GM19463 (cell line): ENCODE results near the gene PDZD11.
A peak's percentile ranks its signal among the peaks of the same experiment; 100 is the strongest.
"Not testable (repeated sequence)": the region's sequence is repeated elsewhere in the genome, so short reads cannot be mapped to it uniquely, and the experiment has no call there.

Experiments
- ATAC-seq: cut with Tn5 transposase; IDR thresholded peaks from one replicate; pipeline ENCODE4 v1.9.1; 2021; ENCODE audit warnings: mild to moderate bottlenecking, moderate library complexity; ENCODE audit not compliant: unreplicated experiment

PDZD11 gene, protein sequence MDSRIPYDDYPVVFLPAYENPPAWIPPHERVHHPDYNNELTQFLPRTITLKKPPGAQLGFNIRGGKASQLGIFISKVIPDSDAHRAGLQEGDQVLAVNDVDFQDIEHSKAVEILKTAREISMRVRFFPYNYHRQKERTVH

DNA sequence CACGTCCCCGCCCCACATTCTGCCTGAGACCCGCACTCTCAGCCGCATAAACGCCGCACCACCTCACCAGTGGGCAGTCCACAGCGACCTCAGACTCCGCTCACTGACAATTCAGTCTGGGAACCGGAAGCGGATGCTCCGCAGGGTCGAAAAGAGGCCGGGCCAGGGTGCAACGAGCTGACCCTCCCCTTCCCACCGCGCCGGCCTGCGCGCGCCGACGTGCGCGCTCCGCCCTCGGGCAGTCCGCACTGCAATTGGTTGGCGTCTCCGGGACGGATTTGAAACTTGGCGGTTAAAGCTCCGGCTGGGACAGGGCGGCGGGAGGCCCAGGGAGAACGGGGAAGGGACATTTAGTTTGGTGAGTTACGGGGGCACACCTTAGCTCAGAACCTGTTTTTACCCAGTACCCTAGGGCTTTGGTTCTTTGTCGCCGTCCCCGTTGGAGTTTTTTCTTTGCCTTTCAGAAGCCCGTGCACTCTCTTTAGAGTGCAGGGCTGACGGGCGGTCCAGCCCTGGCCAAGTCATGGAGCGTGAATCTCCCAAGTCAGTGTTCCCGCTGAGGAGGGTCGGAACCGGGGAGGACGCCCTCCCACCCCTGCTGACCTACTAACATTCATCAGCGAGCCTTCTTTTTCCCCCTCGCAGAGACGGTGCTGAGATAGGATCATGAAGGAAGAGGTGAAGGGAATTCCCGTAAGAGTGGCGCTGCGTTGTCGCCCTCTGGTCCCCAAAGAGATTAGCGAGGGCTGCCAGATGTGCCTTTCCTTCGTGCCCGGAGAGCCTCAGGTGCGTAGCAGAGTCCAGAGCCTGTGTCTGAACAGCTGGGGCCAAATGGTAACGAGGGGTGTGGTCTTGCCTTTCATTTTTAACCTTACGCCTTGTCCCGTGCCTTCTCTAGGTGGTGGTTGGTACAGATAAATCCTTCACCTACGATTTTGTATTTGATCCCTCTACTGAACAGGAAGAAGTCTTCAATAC is at the start of gene PDZD11, which contains the start of gene KIF4A:
Gene PDZD11, minus strand, starts transcription at position 135 of the 978 bp plus-strand sequence. CDS start 586 bp downstream, outside the sequence.
Gene KIF4A, plus strand, starts transcription at position 312 of the 978 bp plus-strand sequence. Its CDS starts 355 bp downstream, at position 667.
- ATAC-seq: peak; percentile 96

DNA sequence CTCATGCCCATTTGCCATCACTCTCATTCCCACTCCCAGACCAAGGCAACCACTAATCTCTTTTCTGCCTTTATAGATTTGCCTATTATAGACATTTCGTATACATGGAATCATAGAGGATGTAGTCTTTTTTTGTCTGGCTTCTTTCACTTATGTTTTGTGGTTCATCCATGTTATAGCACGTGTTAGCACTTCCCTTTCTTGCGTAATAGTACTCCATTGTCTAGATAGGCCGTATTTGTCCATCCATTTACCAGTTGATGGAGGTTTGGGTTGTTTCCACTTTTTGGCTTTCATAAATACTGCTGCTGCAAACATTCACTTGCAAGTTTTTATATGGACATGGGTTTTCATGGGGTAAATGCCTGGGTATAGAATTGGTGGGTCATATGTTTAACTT is 48.6 kb upstream of the PDZD11 start:
- ATAC-seq: no peak

DNA sequence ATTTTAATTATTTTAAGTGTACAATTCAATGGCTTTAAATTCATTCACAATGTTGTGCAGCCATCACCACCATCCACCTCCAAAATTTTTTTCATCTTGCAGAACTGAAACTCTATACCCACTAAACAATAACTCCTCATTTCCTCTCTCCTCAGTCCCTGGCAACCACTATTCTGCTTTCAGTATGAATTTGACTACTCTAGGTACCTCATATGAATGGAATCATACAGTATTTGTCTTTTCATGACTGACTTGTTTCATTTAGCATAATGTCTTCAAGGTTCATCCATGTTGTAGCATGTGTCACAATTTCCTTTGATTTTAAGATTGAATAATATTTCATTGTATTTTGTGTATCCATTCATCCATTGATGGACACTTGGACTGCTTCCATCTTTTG is 47.0 kb upstream of the PDZD11 start:
- peak; percentile 100 for ATAC-seq

DNA sequence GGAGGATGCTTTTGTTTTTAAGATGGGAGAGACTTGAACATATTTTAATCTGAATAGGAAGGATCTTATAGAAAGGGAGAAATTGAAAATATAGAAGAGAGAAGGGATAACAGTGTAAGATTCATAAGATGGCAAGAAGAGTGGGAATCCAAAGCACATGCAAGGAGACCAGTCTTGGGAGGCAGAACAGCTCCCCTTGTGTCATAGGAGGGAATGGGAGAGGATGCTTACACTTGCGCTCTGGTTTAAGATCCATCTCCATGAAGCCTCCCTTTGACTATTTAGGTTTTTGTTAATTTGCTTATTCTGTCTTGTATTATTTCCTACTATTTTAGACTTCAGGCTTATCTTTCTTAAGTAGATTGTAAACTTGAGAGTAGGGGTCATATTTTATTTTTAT is 42.9 kb upstream of the PDZD11 start:
- no peak for ATAC-seq

DNA sequence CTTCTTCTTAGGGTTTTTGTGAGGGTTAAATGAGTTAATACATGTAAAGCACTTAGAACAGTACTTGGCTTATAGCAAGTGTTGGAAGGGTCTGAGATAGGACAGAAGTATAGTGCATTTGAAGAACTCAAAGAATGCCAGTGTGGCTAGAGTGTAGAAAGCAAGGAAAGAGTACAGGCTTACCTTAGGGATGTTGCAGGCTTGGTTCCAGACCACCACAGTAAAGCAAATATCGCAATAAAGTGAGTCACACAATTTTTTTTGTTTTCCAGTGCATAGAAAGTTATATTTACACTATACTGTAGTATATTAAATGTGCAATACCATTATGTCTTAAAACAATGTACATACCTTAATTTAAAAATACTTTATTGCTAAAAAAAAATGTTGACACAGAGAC is 41.4 kb upstream of the PDZD11 start:
- ATAC-seq: no peak

DNA sequence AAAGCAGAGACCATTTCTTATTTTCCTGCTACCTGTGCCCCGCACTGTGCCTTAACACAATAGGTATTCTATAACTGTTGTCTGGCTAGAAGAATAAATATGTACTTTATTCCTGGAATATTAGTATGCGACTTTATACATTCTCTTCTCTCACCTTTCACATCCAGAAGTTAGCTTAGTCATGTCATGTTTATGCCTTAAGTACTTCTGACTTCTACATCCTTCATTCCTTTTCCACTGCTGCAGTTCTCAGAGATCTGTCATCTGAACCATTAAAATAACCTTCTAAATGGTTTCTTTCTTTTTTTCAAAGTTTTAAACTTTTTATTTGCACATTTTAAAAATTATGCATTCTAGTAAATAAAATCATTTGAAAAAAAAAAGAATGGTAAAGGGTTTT is 34.6 kb upstream of the PDZD11 start:
- ATAC-seq: no peak

DNA sequence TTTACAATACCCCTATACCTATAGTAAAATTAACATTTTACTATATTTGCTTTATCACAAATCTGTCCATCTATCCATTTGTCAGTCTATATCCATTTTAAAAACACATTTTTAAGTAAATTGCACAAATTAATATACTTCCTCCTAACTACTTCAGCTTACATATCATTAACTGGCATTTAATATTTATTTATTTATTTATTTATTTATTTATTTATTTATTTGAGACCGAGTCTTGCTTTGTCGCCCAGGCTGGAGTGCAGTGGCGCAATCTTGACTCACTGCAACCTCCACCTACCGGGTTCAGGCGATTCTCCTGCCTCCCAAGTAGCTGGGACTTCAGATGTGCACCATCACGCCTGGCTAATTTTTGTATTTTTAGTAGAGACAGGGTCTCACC is 33.9 kb upstream of the PDZD11 start:
- not testable (repeated sequence) for ATAC-seq

DNA sequence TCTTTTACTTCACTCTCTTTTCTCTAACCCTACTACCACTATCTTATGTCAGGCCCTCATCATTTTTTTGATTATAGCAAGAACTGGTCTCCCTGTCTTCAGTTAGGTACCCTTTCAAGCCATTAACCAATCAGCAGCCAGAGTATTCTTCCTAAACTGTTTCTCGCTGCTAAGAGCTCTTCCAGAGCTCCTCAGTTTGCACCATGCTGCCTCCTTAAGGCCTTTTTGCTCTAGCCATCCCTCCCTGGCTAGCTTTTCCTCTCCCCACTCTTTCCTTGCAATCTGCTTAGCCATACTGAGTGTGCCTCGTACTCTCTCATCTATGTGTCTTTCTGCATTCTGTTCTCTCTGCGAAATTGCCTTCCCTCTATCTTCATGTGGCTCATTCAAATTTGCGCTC is 33.1 kb upstream of the PDZD11 start:
- no peak for ATAC-seq

DNA sequence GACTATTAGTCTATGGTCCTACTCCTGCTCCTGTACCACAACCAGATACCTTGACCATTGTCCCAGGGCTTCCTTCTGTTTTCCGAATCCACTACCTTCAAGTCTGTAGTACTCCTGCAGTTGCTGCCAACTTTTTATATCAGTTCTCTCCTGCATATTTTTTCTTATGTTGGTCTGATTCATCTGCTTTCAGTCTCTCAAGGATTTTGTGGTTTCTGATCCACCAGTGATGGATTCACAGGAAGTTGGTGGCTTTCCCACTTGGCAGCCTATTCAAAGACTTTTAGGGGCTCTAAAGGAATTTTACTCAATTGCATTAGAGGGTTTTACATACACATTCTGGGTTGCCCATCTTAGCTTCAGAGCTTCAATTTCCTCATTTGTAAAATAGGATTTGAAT is 23.8 kb upstream of the PDZD11 start:
- no peak for ATAC-seq

DNA sequence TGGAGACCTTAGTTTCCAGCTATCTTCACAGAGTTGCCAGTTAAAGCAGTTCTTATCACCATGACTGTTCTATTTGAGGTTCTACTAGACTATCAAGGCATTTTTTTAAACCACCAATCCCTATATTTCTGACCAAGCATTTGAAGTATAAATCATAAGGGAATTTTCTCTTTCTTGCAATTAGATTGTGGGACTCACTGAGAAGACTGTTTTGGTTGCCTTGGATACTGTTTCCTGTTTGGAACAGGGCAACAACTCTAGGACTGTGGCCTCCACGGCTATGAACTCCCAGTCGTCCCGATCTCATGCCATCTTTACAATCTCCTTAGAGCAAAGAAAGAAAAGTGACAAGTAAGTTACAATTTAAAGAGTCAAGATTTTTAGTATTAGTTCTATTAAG is 12.0 kb upstream of the PDZD11 start:
- ATAC-seq: no peak

DNA sequence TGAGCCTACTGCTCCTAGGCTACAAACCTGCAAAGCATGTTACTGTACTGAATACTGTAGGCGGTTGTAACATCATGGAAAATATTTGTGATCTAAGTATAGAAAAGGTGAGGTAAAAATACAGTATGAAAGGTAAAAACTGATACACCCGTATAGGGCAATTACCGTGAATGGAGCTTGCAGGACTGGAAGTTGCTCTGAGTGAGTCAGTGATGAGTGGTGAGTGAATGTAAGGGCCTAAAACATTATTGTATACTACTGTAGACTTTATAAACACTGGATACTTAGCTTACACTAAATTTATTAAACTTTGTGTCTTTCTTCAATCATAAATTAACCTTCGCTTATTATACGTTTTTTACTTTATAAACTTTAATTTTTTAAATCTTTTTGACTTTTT is 3.9 kb upstream of the PDZD11 start:
- no peak for ATAC-seq

DNA sequence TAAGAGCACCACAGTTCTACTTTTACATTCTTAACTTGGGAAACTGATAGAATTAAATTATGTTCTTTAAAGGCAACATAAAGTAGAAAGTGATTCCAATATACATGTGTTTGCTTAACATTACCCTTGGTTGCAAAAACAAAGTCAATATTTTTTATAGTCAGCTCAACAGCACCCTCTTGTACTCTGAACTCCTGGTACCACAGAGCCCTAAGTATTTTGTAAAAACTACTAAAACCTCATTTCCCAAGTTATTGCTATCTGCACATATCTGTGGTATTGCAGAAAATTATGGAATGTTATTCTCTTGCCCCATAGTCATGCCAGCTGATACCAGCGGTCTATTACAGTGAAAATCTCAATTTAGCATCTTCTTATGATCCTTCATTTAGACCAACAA is 3.1 kb upstream of the PDZD11 start:
- no peak for ATAC-seq

DNA sequence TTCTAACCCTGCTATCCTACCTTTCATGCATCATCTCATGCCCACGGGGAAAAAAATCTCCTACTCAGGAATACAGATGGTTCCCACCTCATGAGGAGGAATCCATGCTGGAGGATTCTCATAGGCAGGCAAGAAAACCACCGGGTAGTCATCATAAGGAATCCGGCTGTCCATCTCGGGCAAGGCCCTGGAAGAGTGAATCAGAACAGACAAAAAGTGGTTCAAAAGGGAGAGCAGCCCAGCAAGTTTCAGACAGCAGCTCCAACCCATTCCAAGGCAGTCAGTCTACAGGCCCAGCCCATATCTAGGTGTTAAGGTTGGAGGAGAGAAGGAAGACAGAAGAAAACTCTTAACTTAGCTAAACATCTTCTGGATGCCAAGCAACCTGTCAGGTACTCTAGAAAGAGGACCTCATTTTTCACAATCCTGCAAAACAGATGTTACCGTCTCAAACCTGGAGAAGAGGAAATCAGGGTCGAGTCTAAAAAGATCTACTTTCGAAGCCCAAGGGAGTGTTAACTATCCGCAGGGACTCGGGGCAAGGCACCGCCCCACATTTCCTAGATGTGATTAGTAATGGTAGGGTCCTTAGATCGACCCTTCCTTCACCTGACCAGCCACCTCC is 447 bp downstream of the PDZD11 start:
- ATAC-seq: no peak

DNA sequence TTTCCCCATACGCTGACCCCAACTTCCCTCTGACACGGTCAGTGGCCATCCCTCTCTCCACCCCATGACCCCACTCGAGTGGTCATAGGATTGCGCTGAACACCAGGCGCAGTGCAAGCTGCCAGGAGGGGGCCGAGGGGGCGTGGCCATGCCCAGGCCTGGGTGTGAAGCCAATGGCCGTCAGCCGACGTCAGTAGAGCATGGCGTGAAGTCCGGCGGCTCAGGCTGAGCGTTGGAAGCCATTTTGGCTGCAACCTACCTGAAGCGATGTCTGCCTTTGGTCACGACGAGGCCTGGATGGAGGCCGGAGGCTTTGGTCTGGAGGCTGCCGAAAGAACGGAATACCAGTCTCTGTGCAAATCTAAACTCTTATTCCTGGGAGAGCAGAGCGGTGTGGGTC is 7.8 kb downstream of the PDZD11 start, which contains the start of gene RAB41:
Gene RAB41, plus strand, starts transcription at position 222 of the 400 bp plus-strand sequence. Its CDS starts 46 bp downstream, at position 268.
- ATAC-seq: no peak

DNA sequence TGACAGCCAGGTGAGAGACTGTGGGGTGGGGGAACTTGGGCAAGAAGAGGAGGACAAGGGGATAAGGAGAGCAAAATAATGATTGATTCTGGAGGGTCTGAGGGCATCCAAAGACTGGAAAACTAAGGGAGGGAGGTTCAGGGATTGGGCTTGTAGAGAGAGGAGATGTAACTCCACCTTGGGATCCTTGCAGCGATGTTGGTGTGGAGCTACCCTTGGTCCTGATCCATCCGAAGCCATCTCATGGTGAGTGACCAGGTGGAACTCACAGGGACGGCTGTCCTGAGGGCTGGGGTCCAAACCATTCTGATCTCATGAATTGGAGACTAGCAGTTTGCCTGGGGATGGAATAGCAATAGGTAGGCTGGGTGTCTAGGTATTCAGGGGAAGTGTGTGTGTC is 9.2 kb downstream of the PDZD11 start:
- no peak for ATAC-seq

DNA sequence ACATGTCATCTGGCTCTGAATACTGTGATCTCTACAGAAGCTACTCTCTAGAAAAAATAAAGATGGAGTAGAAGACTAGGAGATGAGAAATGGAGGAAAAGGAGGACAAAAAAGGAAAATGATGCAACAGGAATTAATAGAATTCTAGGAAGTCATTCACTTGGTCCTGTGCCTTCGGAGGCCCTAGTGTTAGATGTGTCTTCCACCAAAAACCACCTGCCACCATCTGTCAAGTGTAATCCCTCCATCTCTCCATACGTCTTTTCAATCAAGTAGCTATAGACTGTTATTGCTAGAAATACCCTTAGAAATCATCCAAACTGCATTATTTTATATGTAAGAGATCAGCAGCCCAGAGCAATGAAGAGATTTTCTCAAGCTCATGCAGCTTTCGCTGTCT is 10.6 kb downstream of the PDZD11 start:
- ATAC-seq: no peak

DNA sequence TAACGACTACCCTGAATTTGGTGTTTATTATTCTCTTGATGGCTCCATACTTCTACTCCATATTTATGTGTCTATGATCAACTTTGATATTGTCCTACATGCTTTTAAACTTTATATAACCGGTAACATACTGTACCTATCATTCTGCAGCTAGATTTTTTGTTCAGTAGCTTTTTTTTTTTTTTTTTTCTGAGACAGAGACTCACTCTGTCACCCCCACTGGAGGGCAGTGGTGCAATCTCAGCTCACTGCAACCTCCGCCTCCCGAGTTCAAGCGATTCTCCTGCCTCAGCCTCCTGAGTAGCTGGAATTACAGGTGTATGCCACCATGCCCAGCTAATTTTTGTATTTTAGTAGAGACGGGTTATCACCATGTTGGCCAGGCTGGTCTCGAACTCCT is 15.7 kb downstream of the PDZD11 start:
- not testable (repeated sequence) for ATAC-seq

DNA sequence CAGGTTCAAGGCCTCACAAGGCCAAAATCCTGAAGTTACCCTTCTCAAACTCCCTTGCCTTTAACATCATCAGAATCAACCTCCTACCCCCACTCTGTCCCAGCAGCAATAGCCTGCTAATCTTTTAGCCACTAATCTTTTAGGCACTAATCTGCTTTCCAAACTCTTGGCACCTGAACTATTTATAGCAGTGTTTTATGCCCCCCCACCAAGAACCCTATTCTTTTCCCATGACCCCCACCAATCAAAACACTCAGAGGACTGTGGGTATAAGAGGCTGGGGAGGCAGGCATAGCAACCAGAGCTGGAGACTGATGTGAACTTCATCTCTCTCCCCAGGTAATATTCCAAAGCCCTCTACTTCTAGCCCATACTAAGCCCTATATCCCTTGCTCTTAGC is 21.7 kb downstream of the PDZD11 start, which contains the start of gene ARR3:
Gene ARR3, plus strand, starts transcription at position 301 of the 400 bp plus-strand sequence. CDS start 1,052 bp downstream, outside the sequence.
- no peak for ATAC-seq

DNA sequence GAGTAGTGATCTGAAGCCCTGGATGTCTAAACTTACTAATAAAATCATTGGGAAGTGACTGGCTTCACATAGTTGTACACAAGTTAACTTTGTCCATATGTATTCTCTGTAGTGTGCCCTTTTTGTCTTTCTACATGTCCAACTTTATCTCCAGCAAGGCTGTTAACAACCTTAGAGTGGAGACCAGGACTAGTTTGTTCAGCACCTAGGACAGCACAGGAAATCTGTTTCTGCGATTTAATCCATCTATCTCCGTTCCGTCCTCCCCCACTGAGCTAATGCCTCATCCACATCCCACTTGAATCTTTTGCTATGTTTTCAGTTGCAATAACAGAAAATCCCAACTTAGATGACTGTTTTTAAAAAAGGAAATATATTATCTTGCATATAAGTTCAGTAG is 24.9 kb downstream of the PDZD11 start:
- no peak for ATAC-seq

DNA sequence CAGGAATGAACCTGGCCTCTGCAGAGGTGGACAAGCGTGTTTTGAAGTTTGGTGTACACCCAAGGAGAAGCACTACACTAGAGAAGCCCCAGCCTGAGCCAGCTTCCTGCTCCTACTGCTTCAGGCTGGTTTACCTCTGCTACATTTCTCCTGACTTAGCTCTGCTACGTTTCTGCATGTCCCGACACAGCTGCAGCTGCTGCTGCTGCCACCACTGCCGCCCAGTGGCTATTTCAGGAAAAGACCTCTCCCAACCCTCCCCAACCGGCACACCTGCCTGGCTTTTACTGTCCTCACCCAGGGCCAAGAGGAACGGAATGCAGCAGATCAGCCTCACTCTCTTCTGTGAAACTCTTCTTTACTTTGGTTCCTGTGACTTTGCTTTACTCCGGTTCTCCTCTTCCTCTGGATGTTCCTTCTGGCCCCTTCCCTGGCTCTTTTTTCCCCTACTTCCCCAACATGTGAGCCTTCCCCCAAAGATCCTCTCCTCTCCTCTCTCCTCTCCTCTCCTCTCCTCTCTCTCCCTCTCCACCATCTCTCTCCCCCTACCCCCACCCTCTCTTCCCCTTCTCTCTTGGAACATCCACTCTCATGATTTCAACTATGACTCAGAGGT is 26.7 kb downstream of the PDZD11 start:
- ATAC-seq: peak; percentile 78

DNA sequence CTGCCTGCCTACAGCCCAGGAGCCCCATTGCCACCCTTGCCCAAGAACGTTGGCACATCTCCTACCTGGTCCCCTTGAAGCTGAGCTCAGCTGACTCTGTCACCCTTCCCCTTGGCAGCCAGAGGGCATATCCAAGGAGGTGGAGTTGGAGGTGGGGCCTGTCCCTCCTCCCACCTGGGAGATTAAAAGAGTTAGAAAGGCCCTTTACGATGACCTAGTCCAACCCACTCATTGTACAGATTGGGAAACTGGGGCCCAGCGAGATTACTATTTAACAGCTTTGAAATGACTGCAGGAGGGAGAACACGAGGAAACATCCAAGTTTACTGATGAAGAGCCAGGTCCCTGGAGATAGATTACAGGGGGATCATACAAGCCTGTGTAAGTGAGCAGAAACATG is 29.6 kb downstream of the PDZD11 start, which contains the start of gene P2RY4:
Gene P2RY4, minus strand, starts transcription at position 101 of the 400 bp plus-strand sequence. CDS start 580 bp downstream, outside the sequence.
- no peak for ATAC-seq
